Trophoblast cell (in vitro differentiated cells and primary cell): Measurements from ENCODE around the gene RBP3.

Experiments
- DNase-seq, 2 donors: peaks; one replicate each; pipeline ENCODE4 v3.0.0-alpha.2; 2016
- H2AFZ ChIP-seq: 2 replicates; pipeline ENCODE4 v1.6.1; 2013; ENCODE audit warnings: low read length, moderate library complexity, mild to moderate bottlenecking; ENCODE audit not compliant: insufficient read depth, poor library complexity
- H2AK5ac ChIP-seq: 2 replicates; pipeline ENCODE4 v1.6.1; 2013; ENCODE audit warnings: mild to moderate bottlenecking, low read length
- H2BK120ac ChIP-seq: 2 replicates; pipeline ENCODE4 v1.6.1; 2013; ENCODE audit warnings: low read length, mild to moderate bottlenecking, moderate library complexity; ENCODE audit not compliant: insufficient read depth, poor library complexity
- H2BK12ac ChIP-seq: 2 replicates; pipeline ENCODE4 v1.6.1; 2013; ENCODE audit warnings: mild to moderate bottlenecking, low read length, moderate library complexity
- H2BK5ac ChIP-seq: 2 replicates; pipeline ENCODE4 v1.6.1; 2013; ENCODE audit warnings: low read length, low read depth, moderate library complexity, mild to moderate bottlenecking; ENCODE audit not compliant: poor library complexity
- H3K14ac ChIP-seq: 2 replicates; pipeline ENCODE4 v1.6.1; 2013; ENCODE audit warnings: mild to moderate bottlenecking, low read length
- H3K18ac ChIP-seq: 2 replicates; pipeline ENCODE4 v1.6.1; 2013; ENCODE audit warnings: mild to moderate bottlenecking, low read length
- H3K23ac ChIP-seq: 2 replicates; pipeline ENCODE4 v1.6.1; 2013; ENCODE audit warnings: low read length
- H3K27ac ChIP-seq: 2 replicates; pipeline ENCODE4 v1.5.1; 2013; ENCODE audit warnings: low read depth, mild to moderate bottlenecking, inconsistent platforms, low read length, moderate library complexity
- H3K27me3 ChIP-seq: 2 replicates; pipeline ENCODE4 v1.6.1; 2013; ENCODE audit warnings: inconsistent platforms, mild to moderate bottlenecking, low read length, moderate library complexity; ENCODE audit not compliant: insufficient read depth
- H3K36me3 ChIP-seq, 2 experiments: 1 replicate in 1 of 2; 2 replicates in 1 of 2; pipeline ENCODE4 v1.6.1; 2013; ENCODE audit warnings: low read length in 2 of 2, mild to moderate bottlenecking in 2 of 2, moderate library complexity in 1 of 2; ENCODE audit not compliant: insufficient read depth in 2 of 2, control insufficient read depth in 1 of 2
- H3K4ac ChIP-seq: 2 replicates; pipeline ENCODE4 v1.6.1; 2013; ENCODE audit warnings: low read depth, mild to moderate bottlenecking, low read length, moderate library complexity
- H3K4me1 ChIP-seq, 2 experiments: 1 replicate in 1 of 2; 2 replicates in 1 of 2; pipeline ENCODE4 v1.6.1; 2013; ENCODE audit warnings: low read length in 2 of 2, mild to moderate bottlenecking in 2 of 2, moderate library complexity in 1 of 2; ENCODE audit not compliant: insufficient read depth in 2 of 2, control insufficient read depth in 1 of 2
- H3K4me2 ChIP-seq: 2 replicates; pipeline ENCODE4 v1.6.1; 2013; ENCODE audit warnings: inconsistent platforms, mild to moderate bottlenecking, low read length, moderate library complexity
- H3K4me3 ChIP-seq: 2 replicates; pipeline ENCODE4 v1.5.1; 2013; ENCODE audit warnings: mild to moderate bottlenecking, low read depth, low read length, inconsistent platforms
- H3K79me1 ChIP-seq: one replicate; pipeline ENCODE4 v1.6.1; 2013; ENCODE audit warnings: low read length
- H3K79me2 ChIP-seq: 2 replicates; pipeline ENCODE4 v1.6.1; 2013; ENCODE audit warnings: low read length, mild to moderate bottlenecking; ENCODE audit not compliant: control insufficient read depth, insufficient read depth, poor library complexity
- H3K9ac ChIP-seq: 2 replicates; pipeline ENCODE4 v1.6.1; 2013; ENCODE audit warnings: mild to moderate bottlenecking, low read length
- H3K9me3 ChIP-seq: 2 replicates; pipeline ENCODE4 v1.6.1; 2013; ENCODE audit warnings: low read depth, mild to moderate bottlenecking, control low read depth, inconsistent platforms, low read length; ENCODE audit not compliant: insufficient read depth
- H4K12ac ChIP-seq: 2 replicates; pipeline ENCODE4 v1.6.1; 2013; ENCODE audit warnings: low read depth, mild to moderate bottlenecking, low read length, moderate library complexity
- H4K8ac ChIP-seq: 2 replicates; pipeline ENCODE4 v1.6.1; 2013; ENCODE audit warnings: low read depth, mild to moderate bottlenecking, low read length, moderate library complexity
- H4K91ac ChIP-seq: one replicate; pipeline ENCODE4 v1.6.1; 2013; ENCODE audit warnings: low read depth, mild to moderate bottlenecking, low read length, moderate library complexity
- WGBS: extraction: QIAGEN DNeasy Blood & Tissue Kit; methylation state at CpG from one replicate; pipeline ENCODE4 v1.1.7; 2013; ENCODE audit warnings: missing lambda C conversion rate; ENCODE audit not compliant: insufficient read length, insufficient coverage; ENCODE audit errors: extremely low coverage; 5-methylcytosine and 5-hydroxymethylcytosine counted together

The RBP3 gene

DNA sequence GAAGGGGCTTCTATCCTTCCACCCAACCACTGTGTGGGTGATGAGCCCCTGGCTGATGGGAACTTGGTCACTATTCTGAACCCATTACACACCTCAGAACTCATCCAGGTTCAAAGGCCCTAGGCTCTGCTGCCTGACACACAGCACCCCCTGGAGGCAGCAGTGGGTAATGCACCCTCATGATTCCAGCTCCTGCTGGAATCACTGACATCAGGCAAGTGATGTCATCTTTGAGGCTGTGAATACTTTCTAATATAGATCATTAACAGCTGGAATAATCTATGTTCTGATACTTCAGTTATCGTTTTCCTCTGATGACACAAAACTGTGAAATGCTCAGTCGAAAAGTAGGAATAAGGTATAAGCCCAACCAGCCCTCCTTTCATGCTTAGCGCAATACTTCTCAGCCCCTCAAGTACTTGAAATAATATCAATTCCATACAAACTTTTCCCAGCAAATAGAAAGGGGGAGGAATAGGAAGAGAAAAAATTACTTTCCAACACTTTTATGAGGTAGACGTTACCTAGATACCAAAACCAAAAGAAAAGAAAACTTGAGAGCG, 7.5 kb upstream of the RBP3 start:
- Histone ChIP-seq H2AFZ (no peak overlapping the region), H3K23ac (no peak overlapping the region), H4K12ac (no peak overlapping the region), H2BK5ac (no peak overlapping the region), H2AK5ac (no peak overlapping the region), H3K27me3 (no peaks in the 10 kb centered on the region), H3K4me1 (no peaks in the 10 kb centered on the region), H4K8ac (no peak overlapping the region), H2BK12ac (no peak overlapping the region), H3K27ac (no peak overlapping the region), H3K79me2 (no peaks in the 10 kb centered on the region), H3K14ac (no peak overlapping the region), H3K4me2 (no peak overlapping the region), H2BK120ac (no peak overlapping the region), H3K36me3 (no peaks in the 10 kb centered on the region), H3K9me3 (no peaks in the 10 kb centered on the region), H3K9ac (no peak overlapping the region), H3K79me1 (no peaks in the 10 kb centered on the region), H3K4me3 (no peak overlapping the region), H4K91ac (no peak overlapping the region), H3K18ac (no peak overlapping the region), H3K4ac (no peak overlapping the region)
- DNase-seq = peak; percentile 52 to 79
- WGBS = no CpG with 5 or more reads among the region's 5 CpGs

DNA sequence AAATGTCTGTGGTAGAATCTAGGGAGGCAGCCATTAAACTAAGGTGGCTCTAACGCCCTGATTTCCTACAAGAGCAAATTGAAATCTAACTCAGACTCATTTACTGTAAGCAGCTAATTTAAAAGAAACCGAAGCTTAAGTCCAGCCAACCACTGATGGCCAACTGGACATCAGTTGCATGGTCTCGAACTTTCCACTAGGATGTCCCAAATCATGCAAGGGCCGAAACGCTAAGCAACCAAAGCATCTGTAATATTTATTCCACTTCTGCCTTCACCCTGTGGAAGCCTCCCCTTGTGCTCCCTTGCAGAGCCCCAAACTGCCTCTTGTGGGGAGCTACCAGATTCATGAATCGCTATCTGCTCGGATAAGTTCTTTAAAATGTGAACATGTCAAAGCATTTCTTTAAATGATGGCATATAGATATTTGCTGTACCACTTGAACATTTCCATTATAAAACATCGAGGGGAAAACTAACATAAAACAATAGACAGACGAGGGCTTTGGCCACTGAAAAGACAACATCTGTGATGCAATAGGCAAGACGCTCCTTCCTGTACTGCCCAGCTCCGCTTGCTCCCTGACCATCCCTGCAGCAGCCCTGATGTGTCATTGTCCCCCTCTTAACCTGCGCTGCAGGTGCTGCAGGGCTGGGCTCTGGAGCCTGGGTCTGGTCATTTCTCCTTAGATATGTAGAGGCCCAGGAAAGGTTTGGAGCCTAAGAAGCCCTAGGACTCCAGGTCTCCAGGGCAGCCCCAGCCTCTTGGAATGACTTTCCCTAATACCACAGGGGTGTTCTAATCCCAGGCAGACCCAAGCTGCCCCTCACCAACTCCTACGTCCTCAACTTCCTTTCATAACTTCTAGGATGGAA, 2.9 kb upstream of the RBP3 start:
- Histone ChIP-seq H3K4me1 (no peaks in the 10 kb centered on the region), H3K27me3 (no peaks in the 10 kb centered on the region), H2BK120ac (no peak overlapping the region), H2BK5ac (no peak overlapping the region), H4K91ac (no peak overlapping the region), H3K36me3 (no peaks in the 10 kb centered on the region), H3K79me2 (no peaks in the 10 kb centered on the region), H2AK5ac (no peak overlapping the region), H3K9me3 (no peaks in the 10 kb centered on the region), H3K23ac (no peak overlapping the region), H3K4me3 (no peak overlapping the region), H3K9ac (no peak overlapping the region), H4K12ac (no peak overlapping the region), H3K4ac (no peak overlapping the region), H4K8ac (no peak overlapping the region), H3K27ac (no peak overlapping the region), H3K14ac (no peak overlapping the region), H3K4me2 (no peak overlapping the region), H2BK12ac (no peak overlapping the region), H3K79me1 (no peaks in the 10 kb centered on the region), H2AFZ (no peak overlapping the region), H3K18ac (no peak overlapping the region)
- no CpG with 5 or more reads among the region's 13 CpGs for WGBS
- no peak for DNase-seq

DNA sequence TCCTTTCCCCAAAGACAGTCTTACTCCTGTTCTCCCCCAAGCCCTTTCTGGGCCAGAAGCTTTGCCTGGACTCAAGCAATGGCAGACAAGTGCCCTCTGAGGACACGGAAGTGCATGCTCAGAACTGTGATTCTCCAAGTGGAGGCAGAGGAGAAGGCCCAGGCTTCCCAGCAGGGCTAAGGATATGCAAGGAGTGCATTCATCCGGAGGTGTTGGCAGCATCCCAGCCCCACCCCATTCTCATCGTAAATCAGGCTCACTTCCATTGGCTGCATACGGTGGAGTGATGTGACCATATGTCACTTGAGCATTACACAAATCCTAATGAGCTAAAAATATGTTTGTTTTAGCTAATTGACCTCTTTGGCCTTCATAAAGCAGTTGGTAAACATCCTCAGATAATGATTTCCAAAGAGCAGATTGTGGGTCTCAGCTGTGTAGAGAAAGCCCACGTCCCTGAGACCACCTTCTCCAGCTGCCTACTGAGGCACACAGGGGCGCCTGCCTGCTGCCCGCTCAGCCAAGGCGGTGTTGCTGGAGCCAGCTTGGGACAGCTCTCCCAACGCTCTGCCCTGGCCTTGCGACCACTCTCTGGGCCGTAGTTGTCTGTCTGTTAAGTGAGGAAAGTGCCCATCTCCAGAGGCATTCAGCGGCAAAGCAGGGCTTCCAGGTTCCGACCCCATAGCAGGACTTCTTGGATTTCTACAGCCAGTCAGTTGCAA, 1.4 kb upstream of the RBP3 start:
- Histone ChIP-seq H3K4me1 (no peaks in the 10 kb centered on the region), H2BK5ac (no peak overlapping the region), H3K4me3 (no peak overlapping the region), H3K14ac (no peak overlapping the region), H3K4ac (no peak overlapping the region), H3K27ac (no peak overlapping the region), H3K9ac (no peak overlapping the region), H3K27me3 (no peaks in the 10 kb centered on the region), H4K12ac (no peak overlapping the region), H3K9me3 (no peaks in the 10 kb centered on the region), H3K79me1 (no peaks in the 10 kb centered on the region), H2BK120ac (no peak overlapping the region), H3K4me2 (no peak overlapping the region), H4K8ac (no peak overlapping the region), H2AK5ac (no peak overlapping the region), H3K79me2 (no peaks in the 10 kb centered on the region), H2AFZ (no peak overlapping the region), H4K91ac (no peak overlapping the region), H3K36me3 (no peaks in the 10 kb centered on the region), H2BK12ac (no peak overlapping the region), H3K23ac (no peak overlapping the region), H3K18ac (no peak overlapping the region)
- no CpG with 5 or more reads among the region's 13 CpGs for WGBS
- DNase-seq = no peak

DNA sequence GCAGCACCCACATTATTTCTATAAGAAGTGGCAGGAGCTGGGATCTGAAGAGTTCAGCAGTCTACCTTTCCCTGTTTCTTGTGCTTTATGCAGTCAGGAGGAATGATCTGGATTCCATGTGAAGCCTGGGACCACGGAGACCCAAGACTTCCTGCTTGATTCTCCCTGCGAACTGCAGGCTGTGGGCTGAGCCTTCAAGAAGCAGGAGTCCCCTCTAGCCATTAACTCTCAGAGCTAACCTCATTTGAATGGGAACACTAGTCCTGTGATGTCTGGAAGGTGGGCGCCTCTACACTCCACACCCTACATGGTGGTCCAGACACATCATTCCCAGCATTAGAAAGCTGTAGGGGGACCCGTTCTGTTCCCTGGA, 874 bp upstream of the RBP3 start:
- H3K79me2 ChIP-seq = no peaks in the 10 kb centered on the region
- no peak for DNase-seq

More for the DNA sequence above, 874 bp upstream of the RBP3 start:
- H4K8ac ChIP-seq = no peak overlapping the region
- H4K12ac ChIP-seq = no peak overlapping the region
- H2BK12ac ChIP-seq = no peak overlapping the region
- H3K9ac ChIP-seq = no peak overlapping the region
- no peak overlapping the region for H2BK120ac ChIP-seq
- no peak overlapping the region for H3K23ac ChIP-seq
- H3K4me3 ChIP-seq = no peak overlapping the region
- no CpG with 5 or more reads among the region's 4 CpGs for WGBS
- H3K4me2 ChIP-seq = no peak overlapping the region
- no peak overlapping the region for H2AK5ac ChIP-seq
- H3K4me1 ChIP-seq = no peaks in the 10 kb centered on the region
- H3K27ac ChIP-seq = no peak overlapping the region
- no peak overlapping the region for H4K91ac ChIP-seq
- no peaks in the 10 kb centered on the region for H3K9me3 ChIP-seq
- H3K18ac ChIP-seq = no peak overlapping the region
- no peak overlapping the region for H2AFZ ChIP-seq
- H3K79me1 ChIP-seq = no peaks in the 10 kb centered on the region
- no peak overlapping the region for H3K4ac ChIP-seq
- no peaks in the 10 kb centered on the region for H3K36me3 ChIP-seq
- no peaks in the 10 kb centered on the region for H3K27me3 ChIP-seq
- no peak overlapping the region for H2BK5ac ChIP-seq
- no peak overlapping the region for H3K14ac ChIP-seq
